ENCODE results near the gene HNF4A. TPM values are rescaled to one million over a fixed set of nuclear protein-coding genes. Genes with fewer than 3 reads are reported as not detected.

HNF4A gene
- polyA plus RNA-seq, 1 donor from 2014 or later = not detected

DNA sequence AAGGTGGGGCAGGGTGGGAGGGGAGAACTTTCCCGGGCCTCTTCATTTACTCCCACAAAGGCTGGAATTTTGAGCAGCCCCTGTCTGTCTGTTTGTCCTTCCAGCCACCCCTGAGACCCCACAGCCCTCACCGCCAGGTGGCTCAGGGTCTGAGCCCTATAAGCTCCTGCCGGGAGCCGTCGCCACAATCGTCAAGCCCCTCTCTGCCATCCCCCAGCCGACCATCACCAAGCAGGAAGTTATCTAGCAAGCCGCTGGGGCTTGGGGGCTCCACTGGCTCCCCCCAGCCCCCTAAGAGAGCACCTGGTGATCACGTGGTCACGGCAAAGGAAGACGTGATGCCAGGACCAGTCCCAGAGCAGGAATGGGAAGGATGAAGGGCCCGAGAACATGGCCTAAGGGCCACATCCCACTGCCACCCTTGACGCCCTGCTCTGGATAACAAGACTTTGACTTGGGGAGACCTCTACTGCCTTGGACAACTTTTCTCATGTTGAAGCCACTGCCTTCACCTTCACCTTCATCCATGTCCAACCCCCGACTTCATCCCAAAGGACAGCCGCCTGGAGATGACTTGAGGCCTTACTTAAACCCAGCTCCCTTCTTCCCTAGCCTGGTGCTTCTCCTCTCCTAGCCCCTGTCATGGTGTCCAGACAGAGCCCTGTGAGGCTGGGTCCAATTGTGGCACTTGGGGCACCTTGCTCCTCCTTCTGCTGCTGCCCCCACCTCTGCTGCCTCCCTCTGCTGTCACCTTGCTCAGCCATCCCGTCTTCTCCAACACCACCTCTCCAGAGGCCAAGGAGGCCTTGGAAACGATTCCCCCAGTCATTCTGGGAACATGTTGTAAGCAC is 74.1 kb downstream of the HNF4A start:
- Histone ChIP-seq H3K79me2 (replicated peaks; ENCODE audit: insufficient read depth, low read length) (no peaks in the 10 kb centered on the region), H3K27ac (ENCODE audit: low read length) (no peak overlapping the region), H3K36me3 (ENCODE audit: insufficient read depth, low read length) (no peaks in the 10 kb centered on the region), H4K20me1 (ENCODE audit: insufficient read depth) (no peaks in the 10 kb centered on the region), H3K27me3 (ENCODE audit: insufficient read depth, low read depth, low read length) (no peaks in the 10 kb centered on the region), H3K9ac (ENCODE audit: low read length) (no peak overlapping the region), H2AFZ (ENCODE audit: low read depth, low read length) (no peak overlapping the region), H3K4me2 (ENCODE audit: low read length) (no peak overlapping the region), H3F3A (ENCODE audit: insufficient read depth, low read length, poor library complexity, severe bottlenecking) (no peaks in the 10 kb centered on the region), H3K9me2 (ENCODE audit: insufficient read depth, low read length) (no peaks in the 10 kb centered on the region), H3K4me3 (ENCODE audit: low read length) (no peak overlapping the region), H3K9me3 (ENCODE audit: low read length) (no peaks in the 10 kb centered on the region)
- TF ChIP-seq, protein P1, sequence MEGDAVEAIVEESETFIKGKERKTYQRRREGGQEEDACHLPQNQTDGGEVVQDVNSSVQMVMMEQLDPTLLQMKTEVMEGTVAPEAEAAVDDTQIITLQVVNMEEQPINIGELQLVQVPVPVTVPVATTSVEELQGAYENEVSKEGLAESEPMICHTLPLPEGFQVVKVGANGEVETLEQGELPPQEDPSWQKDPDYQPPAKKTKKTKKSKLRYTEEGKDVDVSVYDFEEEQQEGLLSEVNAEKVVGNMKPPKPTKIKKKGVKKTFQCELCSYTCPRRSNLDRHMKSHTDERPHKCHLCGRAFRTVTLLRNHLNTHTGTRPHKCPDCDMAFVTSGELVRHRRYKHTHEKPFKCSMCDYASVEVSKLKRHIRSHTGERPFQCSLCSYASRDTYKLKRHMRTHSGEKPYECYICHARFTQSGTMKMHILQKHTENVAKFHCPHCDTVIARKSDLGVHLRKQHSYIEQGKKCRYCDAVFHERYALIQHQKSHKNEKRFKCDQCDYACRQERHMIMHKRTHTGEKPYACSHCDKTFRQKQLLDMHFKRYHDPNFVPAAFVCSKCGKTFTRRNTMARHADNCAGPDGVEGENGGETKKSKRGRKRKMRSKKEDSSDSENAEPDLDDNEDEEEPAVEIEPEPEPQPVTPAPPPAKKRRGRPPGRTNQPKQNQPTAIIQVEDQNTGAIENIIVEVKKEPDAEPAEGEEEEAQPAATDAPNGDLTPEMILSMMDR (IDR thresholded peaks at IDR 0.05; ENCODE audit: poor library complexity, severe bottlenecking) = no peak
- TF ChIP-seq REST (IDR thresholded peaks at IDR 0.05; ENCODE audit: borderline replicate concordance) (no peak), TAF1 (IDR thresholded peaks at IDR 0.05; ENCODE audit: low read depth) (no peak), SMC3 (conservative IDR thresholded peaks at IDR 0.05; ENCODE audit: poor library complexity) (no peak)

GRCh38 chr20:44430270-44431065 is 75.0 kb downstream of the HNF4A start:
- Histone ChIP-seq H4K20me1 (ENCODE audit: insufficient read depth) (no peaks in the 10 kb centered on the region), H3K9me3 (ENCODE audit: low read length) (no peaks in the 10 kb centered on the region), H3K4me2 (ENCODE audit: low read length) (no peak overlapping the region), H3K27me3 (ENCODE audit: insufficient read depth, low read depth, low read length) (no peaks in the 10 kb centered on the region), H3K27ac (ENCODE audit: low read length) (no peak overlapping the region), H3K9me2 (ENCODE audit: insufficient read depth, low read length) (no peaks in the 10 kb centered on the region), H3F3A (ENCODE audit: insufficient read depth, low read length, poor library complexity, severe bottlenecking) (no peaks in the 10 kb centered on the region), H2AFZ (ENCODE audit: low read depth, low read length) (no peak overlapping the region), H3K36me3 (ENCODE audit: insufficient read depth, low read length) (no peaks in the 10 kb centered on the region), H3K9ac (ENCODE audit: low read length) (no peak overlapping the region), H3K4me3 (ENCODE audit: low read length) (no peak overlapping the region), H3K79me2 (replicated peaks; ENCODE audit: insufficient read depth, low read length) (no peaks in the 10 kb centered on the region)
- no peak for TF ChIP-seq EZH2 (IDR thresholded peaks at IDR 0.05; ENCODE audit: borderline replicate concordance, insufficient read depth, low read length, poor library complexity, severe bottlenecking)
- no peak for TF ChIP-seq POLR2AphosphoS5 (IDR thresholded peaks at IDR 0.05)
- no peak for TF ChIP-seq REST (IDR thresholded peaks at IDR 0.05; ENCODE audit: borderline replicate concordance)
- TF ChIP-seq TAF1 (IDR thresholded peaks at IDR 0.05; ENCODE audit: low read depth) = no peak
- TF ChIP-seq, protein P1 (IDR thresholded peaks at IDR 0.05; ENCODE audit: poor library complexity, severe bottlenecking) = no peak
- no peak for TF ChIP-seq EP300 (conservative IDR thresholded peaks at IDR 0.05; ENCODE audit: poor library complexity, severe bottlenecking)
- no peak for TF ChIP-seq SMC3 (conservative IDR thresholded peaks at IDR 0.05; ENCODE audit: poor library complexity)
- TF ChIP-seq MXI1 (conservative IDR thresholded peaks at IDR 0.05; ENCODE audit: poor library complexity, severe bottlenecking) = no peak
- no peak for TF ChIP-seq RAD21 (conservative IDR thresholded peaks at IDR 0.05)
